ENCODE results near the gene GUCY2C. TPM values are rescaled to one million over a fixed set of nuclear protein-coding genes. Genes with fewer than 3 reads are reported as not detected.
"Not testable (repeated sequence)": the region's sequence is repeated elsewhere in the genome, so short reads cannot be mapped to it uniquely, and the experiment has no call there.

Gene GUCY2C
- total RNA-seq, 1 experiment from 2014 or later, result 1.9 TPM

- no peak overlapping the region for H3K56ac ChIP-seq (ENCODE audit: insufficient read length, low read depth, low read length)
- no peak for DNase-seq
- H3K4me2 ChIP-seq (ENCODE audit: insufficient read depth, insufficient read length, low read length), result no peak overlapping the region
- no peak overlapping the region for H3K27ac ChIP-seq (ENCODE audit: insufficient read length, low read depth, low read length)
- no peak overlapping the region for H2BK5ac ChIP-seq (ENCODE audit: insufficient read length, low read length)
- no peaks in the 10 kb centered on the region for H3K79me1 ChIP-seq (ENCODE audit: insufficient read depth, low read depth, low read length, poor library complexity, severe bottlenecking)
- no peaks in the 10 kb centered on the region for H3K23me2 ChIP-seq (ENCODE audit: insufficient read length, low read depth, low read length, poor library complexity, severe bottlenecking)
- H3K18ac ChIP-seq (ENCODE audit: insufficient read length, low read depth, low read length), result no peak overlapping the region
- H4K5ac ChIP-seq (ENCODE audit: insufficient read length, low read depth, low read length), result no peak overlapping the region
- no peak overlapping the region for H2BK12ac ChIP-seq (ENCODE audit: insufficient read length, low read depth, low read length)
- H4K91ac ChIP-seq (ENCODE audit: insufficient read length, low read depth, low read length), result no peak overlapping the region
- peaks cover 3% of the 10 kb centered on the region; the same call in 1 of the 2 replicates for H3K27me3 ChIP-seq (ENCODE audit: insufficient read depth, low read length)
- no peak overlapping the region for H4K8ac ChIP-seq (replicated peaks; ENCODE audit: insufficient read length, low read depth, low read length)
- no peak overlapping the region for H3K23ac ChIP-seq (ENCODE audit: insufficient read length, low read depth, low read length)
- no peak overlapping the region for H2BK15ac ChIP-seq (ENCODE audit: low read depth, low read length)
- no peak overlapping the region for H3K9ac ChIP-seq (ENCODE audit: extremely low read depth, insufficient read length, low read length)
- no peak overlapping the region for H3T11ph ChIP-seq (ENCODE audit: low read length)
- no peak overlapping the region for H3K14ac ChIP-seq (ENCODE audit: insufficient read depth, low read length)
- H2AFZ ChIP-seq (ENCODE audit: low read length), result no peak overlapping the region
- no peaks in the 10 kb centered on the region for H4K20me1 ChIP-seq (ENCODE audit: control insufficient read depth, insufficient read depth, insufficient read length)
- H2BK120ac ChIP-seq (ENCODE audit: low read depth, low read length, poor library complexity, severe bottlenecking), result no peak overlapping the region
- H3K36me3 Mint-ChIP-seq (ENCODE audit: insufficient read depth in 1 of 3, low read depth in 3 of 3), result no peaks in the 10 kb centered on the region; a peak in 1 of 7 replicates
- no peak overlapping the region for H2BK20ac ChIP-seq (ENCODE audit: low read depth, low read length, poor library complexity, severe bottlenecking)
- H3K9me3 ChIP-seq (ENCODE audit: control insufficient read depth, low read depth, low read length), result no peaks in the 10 kb centered on the region
- H3K79me2 ChIP-seq (ENCODE audit: insufficient read depth, low read length), result no peaks in the 10 kb centered on the region
- no peak overlapping the region for H2AK5ac ChIP-seq (ENCODE audit: insufficient read length, low read length)
- H3K27ac Mint-ChIP-seq, result no peak overlapping the region
- H3K4me1 Mint-ChIP-seq, result peaks cover 7 to 13% of the 10 kb centered on the region in 2 experiments
- H3K9me3 Mint-ChIP-seq, result no peaks in the 10 kb centered on the region
- TF ChIP-seq CTCF (conservative IDR thresholded peaks at IDR 0.05), result no peak
- WGBS (ENCODE audit: extremely low coverage, insufficient read length, low lambda C conversion rate), result no CpG with 5 or more reads among the region's 1 CpG
- peaks cover 4% of the 10 kb centered on the region; the same call in 1 of the 2 replicates for H3K27me3 Mint-ChIP-seq (ENCODE audit: low read depth)
- no peak overlapping the region for H3K4me3 Mint-ChIP-seq
- H3K4me1 ChIP-seq (ENCODE audit: insufficient read depth, low read length), result peaks cover 3% of the 10 kb centered on the region; the same call in 1 of the 2 replicates
- H3K4ac ChIP-seq (ENCODE audit: low read depth, low read length), result no peak overlapping the region
Observed at GRCh38 chr12:14689144-14689543, 7.3 kb downstream of the GUCY2C start.

GRCh38 chr12:14682231-14682630 lies 14.2 kb downstream of the GUCY2C start:
- H2AK5ac ChIP-seq (ENCODE audit: insufficient read length, low read length); H2BK20ac ChIP-seq (ENCODE audit: low read depth, low read length, poor library complexity, severe bottlenecking); H4K5ac ChIP-seq (ENCODE audit: insufficient read length, low read depth, low read length); H3T11ph ChIP-seq (ENCODE audit: low read length); H2BK5ac ChIP-seq (ENCODE audit: insufficient read length, low read length); H2BK12ac ChIP-seq (ENCODE audit: insufficient read length, low read depth, low read length); H3K27ac ChIP-seq (ENCODE audit: insufficient read length, low read depth, low read length); H4K20me1 ChIP-seq (ENCODE audit: control insufficient read depth, insufficient read depth, insufficient read length); H3K23me2 ChIP-seq (ENCODE audit: insufficient read length, low read depth, low read length, poor library complexity, severe bottlenecking); H3K9ac ChIP-seq (ENCODE audit: extremely low read depth, insufficient read length, low read length); H3K9me3 Mint-ChIP-seq; H3K23ac ChIP-seq (ENCODE audit: insufficient read length, low read depth, low read length); H2AFZ ChIP-seq (ENCODE audit: low read length); H2BK15ac ChIP-seq (ENCODE audit: low read depth, low read length); H3K18ac ChIP-seq (ENCODE audit: insufficient read length, low read depth, low read length); H2BK120ac ChIP-seq (ENCODE audit: low read depth, low read length, poor library complexity, severe bottlenecking); H3K79me1 ChIP-seq (ENCODE audit: insufficient read depth, low read depth, low read length, poor library complexity, severe bottlenecking); H3K14ac ChIP-seq (ENCODE audit: insufficient read depth, low read length); H3K27me3 ChIP-seq (ENCODE audit: insufficient read depth, low read length); H3K79me2 ChIP-seq (ENCODE audit: insufficient read depth, low read length); H3K56ac ChIP-seq (ENCODE audit: insufficient read length, low read depth, low read length); H4K91ac ChIP-seq (ENCODE audit: insufficient read length, low read depth, low read length); H3K4me2 ChIP-seq (ENCODE audit: insufficient read depth, insufficient read length, low read length); DNase-seq; H3K4me3 Mint-ChIP-seq; H3K4me1 ChIP-seq (ENCODE audit: insufficient read depth, low read length); H3K4ac ChIP-seq (ENCODE audit: low read depth, low read length); H3K36me3 Mint-ChIP-seq (ENCODE audit: insufficient read depth in 1 of 3, low read depth in 3 of 3); H3K27ac Mint-ChIP-seq; H3K4me1 Mint-ChIP-seq; H4K8ac ChIP-seq (replicated peaks; ENCODE audit: insufficient read length, low read depth, low read length); H3K9me3 ChIP-seq (ENCODE audit: control insufficient read depth, low read depth, low read length): not testable (repeated sequence)
- no CpG with 5 or more reads among the region's 4 CpGs for WGBS (ENCODE audit: extremely low coverage, insufficient read length, low lambda C conversion rate)
- peaks cover 11% of the 10 kb centered on the region for H3K27me3 Mint-ChIP-seq (ENCODE audit: low read depth)

Data from H9 (cell line).